K562 (cell line): Measurements from ENCODE around the gene ISOC1. TPM values are rescaled to one million over a fixed set of nuclear protein-coding genes. Genes with fewer than 3 reads are reported as not detected.

Source experiments
- ATAC-seq: fragments of 200-7000 bp; cut with Tn5 transposase; 3 replicates; pipeline ENCODE4 v1.9.1; 2020; ENCODE audit warnings: moderate library complexity
- BruUV-seq: library from RNA; stranded (reverse); fragments of 400-500 nt; replicated peaks from 2 replicates; lab custom pipeline; 2021; lab: Mats Ljungman, UMichigan
- CTCF ChIA-PET: fragments of 300-600 bp; formaldehyde crosslinking; extraction: SDS; loops from one replicate; lab custom pipeline; 2021; ENCODE audit warnings: low intra/inter-chr PET ratio; lab: Yijun Ruan, JAX
- POLR2A ChIA-PET: fragments of 300-600, 350-650 bp; sonication (Branson Sonifier 250); formaldehyde crosslinking; extraction: SDS; loops from one replicate; lab custom pipeline; 2021; ENCODE audit warnings: antibody characterized with exemption, inconsistent platforms; lab: Yijun Ruan, JAX
- DNase-seq, 4 experiments: peaks; one replicate each; pipeline versions ENCODE4 v3.0.0 to v3.0.0-alpha.2; 2011 to 2018; ENCODE audit warnings: low spot score in 3 of 4, mixed read lengths in 3 of 4; ENCODE audit errors: extremely low read depth in 1 of 4
- FAIRE-seq: peaks from 2 replicates; lab custom pipeline; 2011; peaks lifted over from hg19 to GRCh38; lab: Jason Lieb, UNC
- H2AFZ ChIP-seq: 2 replicates; pipeline ENCODE4 v1.6.0; 2011; ENCODE audit warnings: low read depth, low read length, control low read depth, inconsistent platforms
- H3K27ac ChIP-seq: fragments of 200-600 bp; 3 replicates; pipeline ENCODE4 v1.8.0; 2011; ENCODE audit warnings: low read depth, mild to moderate bottlenecking, control low read depth, inconsistent platforms, low read length, moderate library complexity, mixed read lengths; ENCODE audit errors: extremely low read depth
- H3K27me3 ChIP-seq, 2 experiments: fragments of 300-600 bp in 1 of 2; 2 replicates in 1 of 2; 3 replicates in 1 of 2; pipeline versions ENCODE4 v1.6.0 to v1.8.0; 2011; ENCODE audit warnings: inconsistent platforms in 2 of 2, low read length in 2 of 2, mild to moderate bottlenecking in 1 of 2, mixed read lengths in 1 of 2, moderate library complexity in 1 of 2; ENCODE audit not compliant: control insufficient read depth in 2 of 2, insufficient read depth in 2 of 2
- H3K36me3 ChIP-seq: fragments of 300-600 bp; 3 replicates; pipeline ENCODE4 v1.8.0; 2011; ENCODE audit warnings: mild to moderate bottlenecking, low read length, inconsistent platforms; ENCODE audit not compliant: control insufficient read depth, insufficient read depth
- H3K4me1 ChIP-seq, 2 experiments: fragments of 200-600 bp in 1 of 2; replicated peaks in 1 of 2; 2 replicates in 1 of 2; 3 replicates in 1 of 2; pipeline versions ENCODE4 v1.5.1 to v1.8.0; 2011; ENCODE audit warnings: inconsistent platforms in 2 of 2, low read length in 2 of 2, mild to moderate bottlenecking in 1 of 2, mixed read lengths in 1 of 2, moderate library complexity in 1 of 2; ENCODE audit not compliant: control insufficient read depth in 2 of 2, insufficient read depth in 2 of 2
- H3K4me2 ChIP-seq: 2 replicates; pipeline ENCODE4 v1.6.1; 2011; ENCODE audit warnings: low read length, control low read depth, inconsistent platforms, mixed read lengths; ENCODE audit not compliant: insufficient read depth
- H3K4me3 ChIP-seq: fragments of 200-600 bp; sonication (generic), shearing (Covaris generic); 2 replicates; pipeline ENCODE4 v1.5.1; 2016; ENCODE audit warnings: control low read depth, inconsistent platforms
- H3K79me2 ChIP-seq: fragments of 200-600 bp; 3 replicates; pipeline ENCODE4 v1.8.0; 2011; ENCODE audit warnings: low read length, inconsistent platforms; ENCODE audit not compliant: control insufficient read depth, insufficient read depth
- H3K9ac ChIP-seq, 2 experiments: 2 replicates each; pipeline versions ENCODE4 v1.6.0 to v1.6.1; 2011; ENCODE audit warnings: low read depth in 2 of 2, low read length in 2 of 2, control low read depth in 1 of 2, inconsistent platforms in 1 of 2, mild to moderate bottlenecking in 1 of 2, mixed read lengths in 1 of 2; ENCODE audit not compliant: insufficient read depth in 1 of 2
- H3K9me1 ChIP-seq: one replicate; pipeline ENCODE4 v1.6.0; 2011; ENCODE audit warnings: inconsistent platforms, mild to moderate bottlenecking, low read length, moderate library complexity; ENCODE audit not compliant: control insufficient read depth, insufficient read depth
- H3K9me3 ChIP-seq: replicated peaks from 2 replicates; pipeline ENCODE4 v1.5.1; 2011; ENCODE audit warnings: low read depth, low read length, inconsistent platforms; ENCODE audit not compliant: control insufficient read depth, insufficient read depth
- H4K20me1 ChIP-seq: replicated peaks from 2 replicates; pipeline ENCODE4 v1.6.1; 2011; ENCODE audit warnings: low read length, inconsistent platforms, mixed read lengths; ENCODE audit not compliant: control insufficient read depth, insufficient read depth
- EP300 ChIP-seq: IDR thresholded peaks from 2 replicates; pipeline ENCODE4 v1.6.1; 2012; ENCODE audit warnings: low read length, improper control_type of control experiment
- HDGF ChIP-seq: fragments of 450-650 bp; IDR thresholded peaks from 2 replicates; pipeline ENCODE4 v1.6.1; 2016
- KDM1A ChIP-seq, 2 experiments: fragments of 450-650 bp; IDR thresholded peaks; 2 replicates each; pipeline ENCODE4 v1.6.1; 2016; ENCODE audit warnings: mild to moderate bottlenecking in 2 of 2
- KLF16 ChIP-seq: IDR thresholded peaks from 2 replicates; pipeline ENCODE4 v1.6.1; 2016; ENCODE audit warnings: antibody characterized with exemption
- RBM39 ChIP-seq: fragments of 200-400 bp; formaldehyde crosslinking; optimal IDR thresholded peaks from 2 replicates; pipeline ENCODE3; 2018; ENCODE audit warnings: low read depth, low read length
- RCOR1 ChIP-seq, 2 experiments: IDR thresholded peaks; 2 replicates each; pipeline ENCODE4 v1.6.1; 2012; ENCODE audit warnings: low read depth in 2 of 2, low read length in 2 of 2, borderline replicate concordance in 1 of 2, improper control_type of control experiment in 1 of 2
- SMARCE1 ChIP-seq: fragments of 450-650 bp; IDR thresholded peaks from 2 replicates; pipeline ENCODE4 v1.7.1; 2016; ENCODE audit warnings: mild to moderate bottlenecking
- SRF ChIP-seq, 2 experiments: fragments of 250-450, 450-650 bp in 1 of 2; sonication (Bioruptor Pico) in 1 of 2; sonication (generic) in 1 of 2; formaldehyde crosslinking; IDR thresholded peaks; 2 replicates each; pipeline versions ENCODE4 v1.5.0 to v1.5.1; 2020 to 2022; ENCODE audit warnings: mild to moderate bottlenecking in 1 of 2, missing genetic modification reagents in 1 of 2
- YBX1 ChIP-seq: fragments of 450-650 bp; IDR thresholded peaks from 2 replicates; pipeline ENCODE4 v1.7.1; 2016; ENCODE audit warnings: mild to moderate bottlenecking
- ZNF24 ChIP-seq: fragments of 450-650 bp; IDR thresholded peaks from 2 replicates; pipeline ENCODE4 v1.6.1; 2016
- ZNF354B ChIP-seq: fragments of 250-450 bp; sonication (Bioruptor Pico); IDR thresholded peaks from 2 replicates; pipeline ENCODE4 v1.4.0; 2020
- ZNF589 ChIP-seq: fragments of 200-800 bp; sonication (Bioruptor generic); IDR thresholded peaks from 2 replicates; pipeline ENCODE4 v1.6.1; 2016; ENCODE audit warnings: low read depth, missing genetic modification characterization, missing compliant biosample characterization
- ZNF644 ChIP-seq: fragments of 200-800 bp; sonication (Bioruptor generic); IDR thresholded peaks from 2 replicates; pipeline ENCODE4 v1.6.1; 2016; ENCODE audit warnings: low read depth, missing genetic modification characterization, missing compliant biosample characterization
- WGBS: fragments of 100-300 bp; shearing (Covaris generic); methylation state at CpG from one replicate; pipeline ENCODE4 v1.1.6; 2016; ENCODE audit warnings: low coverage, mixed read lengths; ENCODE audit not compliant: insufficient coverage; ENCODE audit errors: missing lambda C conversion rate; 5-methylcytosine and 5-hydroxymethylcytosine counted together
- in situ Hi-C: fragments of 300-500 bp; cut with MboI; formaldehyde crosslinking; loops from 4 replicates; pipeline ENCODE4 v1.15.0; 2018; ENCODE audit warnings: inconsistent platforms, mixed read lengths
- intact Hi-C: fragments of 100-400 bp; cut with micrococcal nuclease; formaldehyde crosslinking; loops from 2 replicates; pipeline ENCODE4 v1.14.2; 2022
- polyA plus RNA-seq, 8 experiments: library from polyadenylated mRNA; depleted of rRNA in 4 of 8; stranded (reverse) in 5 of 8; unstranded in 3 of 8; fragments of >200 nt; fragmentation: Nextera tagmentation in 2 of 8; fragmentation: Illumina TruSeq in 1 of 8; extraction: Ambion mirVana in 2 of 8; extraction: Trizol in 1 of 8; gene quantifications; 2 replicates each; pipeline versions ENCODE4 v1.2.1 to v1.2.3, GENCODE V29; 2011 to 2014; ENCODE audit warnings: inconsistent platforms in 1 of 8, missing spikeins in 1 of 8
- total RNA-seq, 7 experiments: library from RNA; depleted of rRNA in 6 of 7; stranded (reverse); fragments of >200 nt in 6 of 7; fragmentation: Illumina TruSeq in 2 of 7; extraction: Trizol in 2 of 7; gene quantifications; 2 replicates each; pipeline versions ENCODE4 v1.2.1 to v1.2.3, GENCODE V29; 2011 to 2021; ENCODE audit warnings: low replicate concordance in 1 of 7
- TF ChIP-seq, protein P1 (sequence below), 2 experiments: fragments of 150-350 bp in 1 of 2; IDR thresholded peaks; 2 replicates each; pipeline ENCODE4 v1.6.1; 2012 to 2016; ENCODE audit warnings: low read depth in 2 of 2, low read length in 2 of 2, mild to moderate bottlenecking in 1 of 2, moderate library complexity in 1 of 2
- TF ChIP-seq, protein P2 (sequence below): IDR thresholded peaks from 2 replicates; pipeline ENCODE4 v1.6.1; 2014; ENCODE audit warnings: antibody characterized with exemption
- TF ChIP-seq, protein P3 (sequence below): fragments of 450-650 bp; IDR thresholded peaks from 2 replicates; pipeline ENCODE4 v1.6.1; 2016; ENCODE audit warnings: low read depth, mild to moderate bottlenecking, moderate library complexity

ISOC1 gene
- total and polyA plus RNA-seq, 9 of the 15 experiments (the other 6 are each of a cell fraction or from before 2014, with no cell fraction given) = 14.0 to 67.9 (median 51.3) TPM

DNA sequence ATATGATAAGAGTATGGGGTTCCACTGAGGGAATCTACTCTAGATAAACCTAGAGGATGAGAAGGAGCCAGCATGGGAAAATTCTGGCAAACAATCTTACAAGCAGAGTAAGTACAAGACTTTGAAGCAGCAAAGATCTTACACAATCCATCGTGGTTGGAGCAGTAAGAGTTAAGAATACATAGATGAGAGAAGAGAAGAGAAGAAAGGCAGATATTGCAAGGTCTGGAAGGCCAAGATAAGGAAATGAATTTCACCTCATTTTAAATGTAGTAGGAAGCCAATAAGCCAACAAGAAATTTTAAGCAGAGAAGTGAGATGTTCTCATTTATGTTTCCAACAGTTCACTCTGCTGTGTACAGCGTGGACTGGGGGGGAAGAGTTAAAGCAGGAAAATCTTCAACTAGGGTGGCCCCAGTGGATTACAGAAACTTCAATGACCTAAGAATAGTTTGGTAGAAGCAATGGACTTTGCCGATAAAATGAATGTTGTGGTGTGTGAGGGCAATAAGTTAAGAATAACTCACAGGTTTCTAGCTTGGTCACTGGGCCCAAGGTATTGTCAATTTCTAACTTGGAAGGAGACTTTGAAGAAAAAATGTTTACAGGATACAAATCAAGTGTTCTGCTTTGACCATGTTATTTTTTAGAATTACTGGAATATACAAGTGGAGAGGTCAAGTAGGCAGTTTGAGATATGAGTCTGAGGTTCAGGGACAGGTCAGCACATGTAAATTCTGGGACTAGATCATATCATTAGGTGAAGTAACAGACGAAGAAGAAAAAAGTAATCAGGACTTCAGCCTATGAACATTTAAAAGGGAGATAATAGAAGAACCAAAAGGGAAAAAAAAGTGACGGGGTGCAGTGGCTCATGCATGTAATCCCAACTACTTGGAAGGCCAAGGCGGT, 12.1 kb upstream of the ISOC1 start:
- WGBS = 2% methylated on average over 6 of the region's 6 CpGs
- ChIA-PET POLR2A (interaction anchor here (1.0 to 1.9 kb wide), 2 partner anchors 9 to 15 kb away, joined by 3 to 4 read pairs; no protein-coding TSS in a partner anchor), CTCF (no interaction called here)
- peak; percentile 88 for FAIRE-seq
- Histone ChIP-seq H3K9me1 (no peaks in the 10 kb centered on the region), H3K9ac (peak overlapping the region in 1 of 2 experiments; percentile 62; a peak in 2 of 4 replicates), H3K4me1 (peaks cover 16 to 46% of the 10 kb centered on the region in 2 experiments; a peak in 4 of 5 replicates), H3K4me2 (peak overlapping the region; percentile 65), H3K27ac (peak overlapping the region; percentile 93), H2AFZ (peak overlapping the region; percentile 90), H3K4me3 (no peak overlapping the region), H4K20me1 (no peaks in the 10 kb centered on the region), H3K79me2 (no peaks in the 10 kb centered on the region), H3K36me3 (no peaks in the 10 kb centered on the region), H3K27me3 (no peaks in the 10 kb centered on the region), H3K9me3 (no peaks in the 10 kb centered on the region)
- peak in 3 of 4 experiments; percentile 24 to 82 (median 56) for DNase-seq
- no TSS peak for BruUV-seq
- peak; percentile 80 for ATAC-seq
- in situ Hi-C loops = loop anchor here (25.0 kb wide), 1 partner anchor 1545 kb away; no protein-coding TSS in a partner anchor
- intact Hi-C loops = loop anchor here (5.0 kb wide), 1 partner anchor 50 kb away; no protein-coding TSS in a partner anchor
- TF ChIP-seq ZNF24 (0 out of 2 replicates have a peak, but pooled peaks have one; percentile 16), ZNF354B (CRISPR knock-in tag) (no peak), HDGF (no peak), RBM39 (no peak), SRF (CRISPR knock-in tag; IDR thresholded peaks at IDR 0.05) (peak in 1 of 2 experiments; percentile 26; a peak in 1 of 4 replicates), ZNF644 (tag) (0 out of 2 replicates have a peak, but pooled peaks have one; percentile 19), KDM1A (IDR thresholded peaks at IDR 0.05) (peak; percentile 29 to 73; a peak in 3 of 4 replicates), EP300 (peak; percentile 94), KLF16 (peak; percentile 38; the same call in 1 of the 2 replicates), SMARCE1 (peak; percentile 94), YBX1 (no peak), RCOR1 (IDR thresholded peaks at IDR 0.05; ENCODE audit: borderline replicate concordance in 1 of 2, low read depth in 2 of 2, low read length in 2 of 2) (peak in 1 of 2 experiments; percentile 79; a peak in 1 of 4 replicates), ZNF589 (peak; percentile 29; the same call in 1 of the 2 replicates)
- TF ChIP-seq, protein P1, sequence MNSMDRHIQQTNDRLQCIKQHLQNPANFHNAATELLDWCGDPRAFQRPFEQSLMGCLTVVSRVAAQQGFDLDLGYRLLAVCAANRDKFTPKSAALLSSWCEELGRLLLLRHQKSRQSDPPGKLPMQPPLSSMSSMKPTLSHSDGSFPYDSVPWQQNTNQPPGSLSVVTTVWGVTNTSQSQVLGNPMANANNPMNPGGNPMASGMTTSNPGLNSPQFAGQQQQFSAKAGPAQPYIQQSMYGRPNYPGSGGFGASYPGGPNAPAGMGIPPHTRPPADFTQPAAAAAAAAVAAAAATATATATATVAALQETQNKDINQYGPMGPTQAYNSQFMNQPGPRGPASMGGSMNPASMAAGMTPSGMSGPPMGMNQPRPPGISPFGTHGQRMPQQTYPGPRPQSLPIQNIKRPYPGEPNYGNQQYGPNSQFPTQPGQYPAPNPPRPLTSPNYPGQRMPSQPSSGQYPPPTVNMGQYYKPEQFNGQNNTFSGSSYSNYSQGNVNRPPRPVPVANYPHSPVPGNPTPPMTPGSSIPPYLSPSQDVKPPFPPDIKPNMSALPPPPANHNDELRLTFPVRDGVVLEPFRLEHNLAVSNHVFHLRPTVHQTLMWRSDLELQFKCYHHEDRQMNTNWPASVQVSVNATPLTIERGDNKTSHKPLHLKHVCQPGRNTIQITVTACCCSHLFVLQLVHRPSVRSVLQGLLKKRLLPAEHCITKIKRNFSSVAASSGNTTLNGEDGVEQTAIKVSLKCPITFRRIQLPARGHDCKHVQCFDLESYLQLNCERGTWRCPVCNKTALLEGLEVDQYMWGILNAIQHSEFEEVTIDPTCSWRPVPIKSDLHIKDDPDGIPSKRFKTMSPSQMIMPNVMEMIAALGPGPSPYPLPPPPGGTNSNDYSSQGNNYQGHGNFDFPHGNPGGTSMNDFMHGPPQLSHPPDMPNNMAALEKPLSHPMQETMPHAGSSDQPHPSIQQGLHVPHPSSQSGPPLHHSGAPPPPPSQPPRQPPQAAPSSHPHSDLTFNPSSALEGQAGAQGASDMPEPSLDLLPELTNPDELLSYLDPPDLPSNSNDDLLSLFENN (IDR thresholded peaks at IDR 0.05; ENCODE audit: low read depth in 2 of 2, low read length in 2 of 2) = peak in 1 of 2 experiments; percentile 87; a peak in 2 of 4 replicates
- TF ChIP-seq, protein P2, sequence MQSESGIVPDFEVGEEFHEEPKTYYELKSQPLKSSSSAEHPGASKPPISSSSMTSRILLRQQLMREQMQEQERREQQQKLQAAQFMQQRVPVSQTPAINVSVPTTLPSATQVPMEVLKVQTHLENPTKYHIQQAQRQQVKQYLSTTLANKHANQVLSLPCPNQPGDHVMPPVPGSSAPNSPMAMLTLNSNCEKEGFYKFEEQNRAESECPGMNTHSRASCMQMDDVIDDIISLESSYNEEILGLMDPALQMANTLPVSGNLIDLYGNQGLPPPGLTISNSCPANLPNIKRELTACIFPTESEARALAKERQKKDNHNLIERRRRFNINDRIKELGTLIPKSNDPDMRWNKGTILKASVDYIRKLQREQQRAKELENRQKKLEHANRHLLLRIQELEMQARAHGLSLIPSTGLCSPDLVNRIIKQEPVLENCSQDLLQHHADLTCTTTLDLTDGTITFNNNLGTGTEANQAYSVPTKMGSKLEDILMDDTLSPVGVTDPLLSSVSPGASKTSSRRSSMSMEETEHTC = 0 out of 2 replicates have a peak, but pooled peaks have one; percentile 29
- TF ChIP-seq, protein P3, sequence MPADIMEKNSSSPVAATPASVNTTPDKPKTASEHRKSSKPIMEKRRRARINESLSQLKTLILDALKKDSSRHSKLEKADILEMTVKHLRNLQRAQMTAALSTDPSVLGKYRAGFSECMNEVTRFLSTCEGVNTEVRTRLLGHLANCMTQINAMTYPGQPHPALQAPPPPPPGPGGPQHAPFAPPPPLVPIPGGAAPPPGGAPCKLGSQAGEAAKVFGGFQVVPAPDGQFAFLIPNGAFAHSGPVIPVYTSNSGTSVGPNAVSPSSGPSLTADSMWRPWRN = peak; percentile 16; the same call in 1 of the 2 replicates
